Stimulated activated naive CD4-positive, alpha-beta T cell (primary cell): ENCODE measurements around the gene FBXW9.
A peak's percentile ranks its signal among the peaks of the same experiment; 100 is the strongest.
"Not testable (repeated sequence)": the region's sequence is repeated elsewhere in the genome, so short reads cannot be mapped to it uniquely, and the experiment has no call there.

Experiments
- DNase-seq, 6 experiments: peaks; one replicate each; lab custom pipeline; 2025; lab: John Stamatoyannopoulos, UW

FBXW9 gene

DNA sequence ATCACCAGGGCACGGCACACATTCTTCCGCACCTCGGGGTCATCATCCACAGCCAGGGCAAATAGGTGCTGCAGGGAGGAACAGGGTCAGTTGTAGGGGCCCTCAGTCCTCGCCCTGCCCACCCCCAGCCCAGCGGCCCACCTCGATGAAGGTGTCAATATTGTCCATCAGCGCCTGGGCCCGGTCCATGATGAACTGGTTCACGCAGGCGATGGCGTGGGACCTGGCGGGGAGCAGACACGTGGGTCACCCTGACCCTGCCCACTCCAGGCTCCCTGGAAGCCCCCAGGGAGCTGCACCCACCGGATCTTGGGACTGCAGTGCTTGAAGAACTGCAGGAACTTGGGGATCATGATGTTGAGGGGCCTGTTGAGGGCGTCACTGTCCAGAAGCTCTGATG is 18.7 kb upstream of the FBXW9 start:
- DNase-seq, result no peak

DNA sequence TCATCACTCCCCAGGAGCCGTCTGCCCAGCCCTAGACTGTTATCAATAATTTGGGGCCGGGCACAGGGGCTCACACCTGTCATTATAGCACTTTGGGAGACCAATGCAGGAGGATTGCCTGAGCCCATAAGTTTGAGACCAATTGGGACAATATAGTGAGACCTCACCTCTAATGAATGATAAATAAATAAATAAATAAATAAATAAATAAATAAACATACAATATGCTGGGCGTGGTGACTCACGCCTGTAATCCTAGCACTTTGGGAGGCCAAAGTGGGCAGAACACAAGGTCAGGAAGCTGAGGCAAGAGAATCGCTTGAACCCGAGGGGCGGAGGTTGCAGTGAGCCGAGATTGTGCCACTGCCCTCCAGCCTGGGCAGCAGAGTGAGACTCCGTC is 16.9 kb upstream of the FBXW9 start:
- DNase-seq, result not testable (repeated sequence)

GRCh38 chr19:12712077-12712476 is 15.6 kb upstream of the FBXW9 start:
- DNase-seq, result not testable (repeated sequence)

DNA sequence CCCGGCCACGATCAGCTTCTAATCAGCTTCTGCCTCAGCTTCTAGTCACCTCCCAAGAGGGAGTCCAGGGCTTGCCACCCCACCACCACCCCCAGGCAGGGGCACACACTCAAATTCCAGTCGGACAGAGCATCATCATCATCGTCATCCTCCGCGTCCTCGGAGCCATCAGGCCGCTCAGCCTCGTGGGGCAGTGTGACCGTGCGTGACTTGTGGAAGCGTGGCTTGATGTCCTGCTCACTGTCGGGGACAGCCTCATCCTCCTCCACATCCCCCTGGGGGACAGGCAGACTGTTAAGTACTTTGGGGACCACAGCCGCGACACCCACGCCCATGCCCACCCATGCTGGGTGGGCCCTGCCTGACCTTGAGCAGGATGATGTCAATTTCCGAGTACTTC is 14.8 kb upstream of the FBXW9 start:
- DNase-seq, result no peak

DNA sequence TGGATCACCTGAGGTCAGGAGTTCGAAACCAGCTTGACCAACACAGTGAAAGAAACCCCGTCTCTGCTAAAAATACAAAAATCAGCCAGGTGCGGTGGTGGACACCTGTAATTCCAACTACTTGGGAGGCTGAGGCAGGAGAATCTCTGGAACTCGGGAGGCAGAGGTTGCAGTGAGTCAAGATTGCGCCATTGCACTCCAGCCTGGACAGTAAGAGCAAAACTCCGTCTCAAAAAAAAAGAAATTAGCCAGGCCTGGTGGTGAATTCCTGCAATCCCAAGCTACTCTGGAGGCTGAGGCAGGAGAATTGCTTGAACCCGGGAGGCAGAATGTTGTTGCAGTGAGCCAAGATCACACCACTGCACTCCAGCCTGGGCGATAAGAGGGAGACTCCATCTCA is 12.2 kb upstream of the FBXW9 start:
- DNase-seq, result no peak

- no peak for DNase-seq
These were observed 9.9 kb upstream of the FBXW9 start for GRCh38 chr19:12706332-12706718.

DNA sequence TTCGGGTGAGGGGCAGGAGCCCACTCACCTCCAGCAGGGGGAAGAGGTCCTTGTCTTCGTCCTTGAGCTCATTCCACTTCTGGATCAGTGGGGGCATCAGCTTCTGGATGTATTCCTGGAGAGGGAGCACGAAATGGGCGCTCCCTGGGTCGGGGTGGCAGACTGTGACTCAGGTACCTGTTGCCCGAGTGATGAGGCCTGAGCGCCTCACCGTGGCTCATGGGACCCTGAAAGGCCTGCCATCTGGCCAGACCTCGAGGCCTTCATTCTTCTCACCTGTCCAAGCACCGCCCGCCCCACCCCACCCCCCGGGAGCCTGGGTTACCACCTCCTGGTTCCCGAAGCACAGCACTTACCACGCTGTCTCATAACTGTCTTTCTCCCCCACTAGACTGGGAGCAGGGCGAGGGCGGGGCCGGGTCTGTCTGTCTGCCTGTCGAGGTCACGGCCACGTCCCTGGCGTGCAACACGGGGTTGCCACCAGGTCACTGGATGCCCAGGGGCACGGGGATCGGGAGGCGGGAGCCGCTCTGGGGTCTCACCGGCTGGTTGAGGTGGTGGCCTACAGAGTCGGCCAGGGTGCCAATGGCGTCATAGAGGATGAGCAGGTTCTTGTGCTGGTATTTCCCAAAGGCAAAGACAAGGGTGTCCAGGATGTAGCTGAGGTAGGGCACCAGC is 9.4 kb upstream of the FBXW9 start:
- DNase-seq, result no peak

- DNase-seq, result no peak
These were observed 8.7 kb upstream of the FBXW9 start for GRCh38 chr19:12705169-12705568.

- DNase-seq, result no peak
These were observed 6.6 kb upstream of the FBXW9 start for GRCh38 chr19:12703046-12703445.

- no peak for DNase-seq
These were observed 5.3 kb upstream of the FBXW9 start for GRCh38 chr19:12701596-12702282.

GRCh38 chr19:12698138-12698537 is 1.7 kb upstream of the FBXW9 start:
- no peak for DNase-seq

GRCh38 chr19:12697425-12697824 is 994 bp upstream of the FBXW9 start:
- DNase-seq, result not testable (repeated sequence)

DNA sequence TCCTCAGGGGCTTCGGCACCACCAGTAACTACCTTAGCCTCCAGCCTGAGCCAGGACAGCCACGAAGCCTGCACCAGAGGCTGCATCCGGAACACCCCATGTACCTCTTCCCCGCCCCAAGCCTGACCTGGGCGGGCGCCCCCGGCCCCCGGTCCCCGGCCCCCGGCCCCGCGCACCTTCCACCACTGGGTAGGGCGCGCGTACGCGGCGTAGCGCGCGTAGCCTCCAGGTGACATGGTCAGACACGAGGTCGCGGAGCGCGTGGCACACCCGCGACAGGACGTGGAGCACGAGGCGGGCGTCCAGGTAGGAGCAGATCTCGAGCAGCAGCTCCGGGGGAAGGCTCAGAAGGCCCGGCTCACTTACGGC is 450 bp downstream of the FBXW9 start:
- peak in 1 of 6 experiments; percentile 31 for DNase-seq

GRCh38 chr19:12695514-12695913 is 917 bp downstream of the FBXW9 start:
- DNase-seq, result no peak

- DNase-seq, result no peak
These were observed 1.3 kb downstream of the FBXW9 start for GRCh38 chr19:12695096-12695495.

DNA sequence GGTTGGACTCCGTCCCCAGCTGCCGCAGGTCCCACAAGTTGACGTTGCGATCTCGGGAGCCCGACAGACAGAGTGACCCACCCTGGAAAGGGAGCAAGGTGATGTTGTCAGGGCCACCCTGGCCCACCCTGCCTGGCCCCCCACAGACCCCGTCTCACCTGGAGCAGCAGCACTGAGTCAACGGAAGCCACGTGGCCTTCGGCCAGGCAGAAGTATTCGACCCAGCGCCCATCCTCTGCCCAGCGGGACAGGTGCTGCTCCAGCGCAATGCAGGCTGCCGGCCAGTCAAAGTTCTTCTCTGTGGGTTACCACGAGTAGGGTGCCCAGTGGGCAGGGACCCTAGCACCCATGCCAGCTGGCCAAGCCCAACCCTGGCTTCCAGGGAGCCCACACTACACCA is 1.8 kb downstream of the FBXW9 start:
- no peak for DNase-seq

DNA sequence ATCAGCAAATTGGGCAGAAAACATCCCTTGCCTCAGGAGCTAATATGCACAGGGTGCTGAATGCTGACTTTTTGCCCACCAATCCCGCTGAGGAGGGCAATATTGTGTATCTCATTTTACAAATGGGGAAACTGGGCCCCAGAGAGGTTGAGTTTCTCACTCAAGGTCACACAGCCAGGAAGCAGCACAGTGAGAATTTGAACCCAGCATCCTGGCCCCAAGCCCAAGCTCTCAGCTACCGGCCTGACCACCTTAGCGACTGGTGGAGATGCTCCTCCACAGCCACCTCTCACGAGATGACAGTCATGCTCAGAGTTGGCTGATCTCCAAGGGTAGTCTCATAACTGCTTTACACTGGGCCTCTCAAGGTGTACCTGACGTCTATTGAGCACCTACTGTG is 3.5 kb downstream of the FBXW9 start:
- DNase-seq, result no peak

GRCh38 chr19:12689581-12690216 is 6.7 kb downstream of the FBXW9 start:
- DNase-seq, result no peak

DNA sequence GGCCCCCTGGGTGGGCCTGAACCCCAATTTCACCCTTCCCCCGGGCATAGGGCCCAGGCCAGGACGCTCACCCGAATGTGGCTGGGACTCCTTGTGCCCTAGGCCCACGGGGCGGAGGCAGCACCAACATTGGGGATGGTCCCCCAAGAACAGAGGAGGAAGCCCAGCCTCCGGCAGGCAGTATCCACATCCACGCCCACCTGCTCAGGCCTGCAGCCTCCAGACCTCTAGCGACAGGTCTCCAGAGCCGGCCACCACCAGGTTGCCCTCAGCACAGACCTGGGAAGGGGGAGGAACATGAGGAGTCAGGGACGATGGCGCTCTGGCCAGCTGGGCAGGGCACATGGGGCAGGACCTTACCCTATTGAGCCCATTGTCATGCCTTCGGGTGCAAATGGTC is 7.4 kb downstream of the FBXW9 start:
- no peak for DNase-seq

GRCh38 chr19:12687496-12688196 is 8.8 kb downstream of the FBXW9 start, which contains the start of gene GNG14:
GNG14 (plus strand) TSS chr19:12687998; CDS start chr19:12688049, 51 bp downstream.
- no peak for DNase-seq

DNA sequence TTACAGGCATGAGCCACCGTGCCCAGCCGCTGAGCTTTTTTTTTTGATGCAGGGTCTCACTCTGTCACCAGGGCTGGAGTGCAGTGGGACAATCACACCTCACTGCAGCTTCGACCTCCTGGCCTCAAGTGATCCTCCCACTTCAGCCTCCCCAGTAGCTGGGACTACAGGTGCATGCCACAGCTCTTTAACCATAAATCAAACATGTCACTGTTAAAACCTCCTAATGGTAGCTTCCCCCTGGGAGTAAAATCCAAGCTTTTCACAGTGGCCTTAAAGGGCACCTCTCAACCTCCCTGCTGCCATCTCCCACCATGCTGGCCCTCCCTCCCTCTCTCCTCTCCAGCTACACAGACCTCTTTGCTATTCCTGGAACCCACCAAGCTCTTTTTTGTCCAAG is 10.6 kb downstream of the FBXW9 start:
- DNase-seq, result no peak

- peak; percentile 75 to 93 (median 90) for DNase-seq
These were observed 15.1 kb downstream of the FBXW9 start, which contains the start of gene DHPS for GRCh38 chr19:12681074-12681987. DHPS (minus strand) TSS chr19:12681880; CDS start chr19:12681766, 114 bp downstream.
